T-helper 17 cell (primary cell): Measurements from ENCODE around the gene RPGRIP1. TPM values are rescaled to one million over a fixed set of nuclear protein-coding genes. Genes with fewer than 3 reads are reported as not detected.
"Not testable (repeated sequence)": the region's sequence is repeated elsewhere in the genome, so short reads cannot be mapped to it uniquely, and the experiment has no call there.

Source experiments
- ATAC-seq: fragments of 150-1000 bp; cut with Tn5 transposase; 2 replicates; pipeline ENCODE4 v1.10.0; 2021; ENCODE audit warnings: mild to moderate bottlenecking, moderate library complexity
- DNase-seq, 3 donors: peaks; one replicate each; pipeline versions ENCODE4 v3.0.0 to v3.0.0-alpha.2; 2020 to 2021
- H3K9me3 ChIP-seq: one replicate; pipeline ENCODE4 v1.7.0; 2013; ENCODE audit warnings: low read length, mild to moderate bottlenecking; ENCODE audit not compliant: control insufficient read depth, poor library complexity, severe bottlenecking
- H3K27ac Mint-ChIP-seq: one replicate; pipeline ENCODE4 v1.8.0; 2022; ENCODE audit warnings: mild to moderate bottlenecking, moderate library complexity, mixed read lengths
- H3K27me3 Mint-ChIP-seq: one replicate; pipeline ENCODE4 v1.8.0; 2022; ENCODE audit warnings: mixed read lengths
- H3K36me3 Mint-ChIP-seq: one replicate; pipeline ENCODE4 v1.8.0; 2022; ENCODE audit warnings: low read depth, mixed read lengths
- H3K4me1 Mint-ChIP-seq: one replicate; pipeline ENCODE4 v1.8.0; 2022; ENCODE audit warnings: mild to moderate bottlenecking, mixed read lengths
- H3K4me3 Mint-ChIP-seq: one replicate; pipeline ENCODE4 v1.8.0; 2022; ENCODE audit warnings: mild to moderate bottlenecking, moderate library complexity, mixed read lengths
- total RNA-seq, 4 donors: library from RNA in 2 of 4; stranded (reverse) in 2 of 4; gene quantifications; one replicate each; pipeline ENCODE4 v1.2.3 and lab custom pipeline; 2022 to 2026

The RPGRIP1 gene
- total RNA-seq, 2 donors from 2014 or later = 0.94 TPM; not detected in 1

- Mint-ChIP-seq H3K36me3 (peaks cover 10% of the 10 kb centered on the region), H3K4me3 (peak overlapping the region; percentile 99), H3K27ac (peak overlapping the region; percentile 100), H3K4me1 (peaks cover 59% of the 10 kb centered on the region), H3K27me3 (no peaks in the 10 kb centered on the region)
- ATAC-seq (peak; percentile 71), DNase-seq (no peak)
- H3K9me3 ChIP-seq = no peaks in the 10 kb centered on the region
These were observed 15.7 kb upstream of the RPGRIP1 start for GRCh38 chr14:21264025-21264801.

GRCh38 chr14:21267431-21267845, 12.4 kb upstream of the RPGRIP1 start:
- no peak for ATAC-seq
- DNase-seq = no peak
- H3K27me3 Mint-ChIP-seq = no peaks in the 10 kb centered on the region
- H3K36me3 Mint-ChIP-seq = peaks cover 12% of the 10 kb centered on the region
- H3K4me3 Mint-ChIP-seq = peak overlapping the region; percentile 99
- peak overlapping the region; percentile 100 for H3K27ac Mint-ChIP-seq
- peaks cover 52% of the 10 kb centered on the region for H3K4me1 Mint-ChIP-seq
- no peaks in the 10 kb centered on the region for H3K9me3 ChIP-seq

GRCh38 chr14:21267886-21268616, 11.8 kb upstream of the RPGRIP1 start:
- Mint-ChIP-seq H3K27ac (peak overlapping the region; percentile 100), H3K36me3 (peaks cover 9% of the 10 kb centered on the region), H3K4me3 (peak overlapping the region; percentile 99), H3K27me3 (no peaks in the 10 kb centered on the region), H3K4me1 (peaks cover 46% of the 10 kb centered on the region)
- no peaks in the 10 kb centered on the region for H3K9me3 ChIP-seq
- DNase-seq (no peak), ATAC-seq (no peak)

DNA sequence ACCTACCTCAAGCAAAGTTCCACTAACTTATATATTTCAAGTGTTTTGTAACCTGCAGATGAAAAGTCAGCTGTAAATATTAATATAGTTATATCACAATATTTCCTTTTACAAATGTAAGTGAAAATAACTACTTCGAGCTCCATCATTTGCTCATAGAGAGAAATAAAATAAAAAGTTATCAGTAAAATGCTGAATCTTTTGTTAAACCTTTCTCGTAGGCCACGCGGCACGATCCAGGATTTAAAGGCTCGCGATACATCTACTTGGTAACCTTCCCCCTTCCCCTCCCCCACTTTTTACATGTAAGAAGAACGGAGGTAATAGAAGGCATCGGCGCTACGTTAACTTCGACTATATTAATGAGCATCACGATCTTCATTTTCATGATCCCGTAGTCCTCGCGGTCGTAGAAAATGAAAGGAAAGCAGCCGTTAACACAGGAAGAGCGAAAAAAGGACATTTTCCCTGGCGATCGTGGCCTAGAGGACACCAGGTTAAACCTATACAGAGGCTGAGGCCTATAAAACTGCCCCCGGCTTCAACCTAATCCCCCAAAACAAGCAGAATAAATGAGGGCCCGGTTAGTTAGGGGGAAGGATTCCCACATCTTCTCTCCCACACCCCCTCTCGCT, 11.1 kb upstream of the RPGRIP1 start:
- Mint-ChIP-seq H3K36me3 (peaks cover 9% of the 10 kb centered on the region), H3K27ac (peak overlapping the region; percentile 100), H3K4me1 (peaks cover 41% of the 10 kb centered on the region), H3K27me3 (no peaks in the 10 kb centered on the region), H3K4me3 (peak overlapping the region; percentile 99)
- ATAC-seq = no peak
- H3K9me3 ChIP-seq = no peaks in the 10 kb centered on the region
- no peak for DNase-seq

DNA sequence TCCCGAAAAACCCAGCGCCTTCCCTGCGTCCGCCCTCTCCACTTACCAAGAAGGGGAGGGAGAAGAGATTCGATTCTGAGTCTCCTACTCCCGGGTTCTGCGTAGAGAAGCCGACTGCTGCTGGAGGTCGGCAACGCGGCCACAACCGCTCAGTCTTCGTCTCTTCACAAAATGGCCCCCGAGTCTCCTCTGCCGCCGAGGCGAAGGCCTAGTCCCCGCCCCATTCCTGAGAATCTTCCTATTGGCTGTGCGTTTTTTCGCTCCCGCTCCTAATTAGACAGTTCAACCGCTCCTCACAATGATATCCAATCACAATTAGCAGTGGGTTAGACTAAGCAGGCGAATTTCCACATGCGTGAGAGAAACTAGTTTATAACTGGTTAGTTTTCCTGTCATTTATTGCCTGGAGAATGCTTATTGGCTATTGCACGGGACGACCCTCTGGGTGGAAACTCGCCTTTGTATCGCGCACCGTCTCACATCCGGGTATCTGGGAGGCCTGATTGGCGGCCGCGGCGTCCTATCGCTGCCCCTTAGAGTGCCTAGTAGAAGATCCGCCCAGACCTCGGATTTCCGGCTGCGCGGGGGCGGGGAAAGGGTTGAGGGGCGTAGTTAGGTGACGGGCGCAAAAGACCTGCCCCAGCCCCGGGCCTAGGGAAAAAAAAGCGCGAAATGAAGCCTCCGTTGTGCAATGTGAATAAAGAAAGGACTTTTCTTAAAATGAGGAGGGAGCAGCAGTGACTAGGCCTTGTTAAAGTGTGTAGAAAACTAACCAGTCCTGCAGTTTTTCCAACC, 10.4 kb upstream of the RPGRIP1 start, which contains the start of gene HNRNPC:
Gene HNRNPC, minus strand, starts transcription at position 191 of the 795 bp plus-strand sequence. CDS start 35,249 bp downstream, outside the sequence.
- H3K4me3 Mint-ChIP-seq = peak within 1 kb of the TSS; percentile 99
- H3K27me3 Mint-ChIP-seq = no peaks in the 10 kb centered on the region
- H3K27ac Mint-ChIP-seq = peak within 1 kb of the TSS; percentile 100
- DNase-seq (peak; percentile 99 to 100 (median 100)), ATAC-seq (peak; percentile 89)
- H3K4me1 Mint-ChIP-seq = peaks cover 36% of the 10 kb centered on the region
- peaks cover 9% of the 10 kb centered on the region for H3K36me3 Mint-ChIP-seq
- no peaks in the 10 kb centered on the region for H3K9me3 ChIP-seq

- Mint-ChIP-seq H3K4me1 (peaks cover 16% of the 10 kb centered on the region), H3K27ac (peak overlapping the region; percentile 19)
- H3K9me3 ChIP-seq, H3K36me3 Mint-ChIP-seq, H3K4me3 Mint-ChIP-seq, DNase-seq, H3K27me3 Mint-ChIP-seq, ATAC-seq: not testable (repeated sequence)
These were observed 7.2 kb upstream of the RPGRIP1 start for GRCh38 chr14:21272661-21273060.

DNA sequence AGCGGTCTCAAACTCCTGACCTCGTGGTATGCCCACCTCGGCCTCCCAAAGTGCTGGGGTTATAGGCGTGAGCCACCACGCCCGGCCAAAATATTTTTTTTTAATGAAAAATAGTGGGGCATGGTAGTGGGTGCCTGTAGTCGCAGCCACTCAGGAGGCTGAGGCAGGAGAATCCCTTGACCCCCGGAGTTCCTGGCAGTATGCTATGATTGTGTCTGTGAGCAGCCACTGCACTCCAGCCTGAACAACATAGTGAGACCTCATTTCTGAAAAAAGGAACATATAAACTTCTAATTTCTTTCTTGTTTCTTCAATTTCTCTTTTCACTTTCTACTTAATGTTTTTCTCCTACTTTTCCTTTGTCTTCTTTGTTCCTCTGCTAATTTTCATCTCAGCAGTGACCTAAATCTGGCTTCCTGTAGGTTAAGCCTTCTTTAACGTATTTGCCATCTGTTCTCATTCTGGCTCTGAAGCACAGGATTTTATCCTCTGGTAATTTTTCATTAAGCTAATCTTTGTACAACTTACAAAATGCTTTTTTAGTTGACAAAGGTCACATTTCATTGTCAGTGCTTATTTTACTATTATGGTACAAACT, 4.5 kb upstream of the RPGRIP1 start:
- no peak for DNase-seq
- Mint-ChIP-seq H3K36me3 (no peaks in the 10 kb centered on the region), H3K27ac (peak overlapping the region; percentile 86), H3K4me1 (peaks cover 4% of the 10 kb centered on the region), H3K27me3 (no peaks in the 10 kb centered on the region), H3K4me3 (peak overlapping the region; percentile 67)
- no peaks in the 10 kb centered on the region for H3K9me3 ChIP-seq
- peak; percentile 46 for ATAC-seq

DNA sequence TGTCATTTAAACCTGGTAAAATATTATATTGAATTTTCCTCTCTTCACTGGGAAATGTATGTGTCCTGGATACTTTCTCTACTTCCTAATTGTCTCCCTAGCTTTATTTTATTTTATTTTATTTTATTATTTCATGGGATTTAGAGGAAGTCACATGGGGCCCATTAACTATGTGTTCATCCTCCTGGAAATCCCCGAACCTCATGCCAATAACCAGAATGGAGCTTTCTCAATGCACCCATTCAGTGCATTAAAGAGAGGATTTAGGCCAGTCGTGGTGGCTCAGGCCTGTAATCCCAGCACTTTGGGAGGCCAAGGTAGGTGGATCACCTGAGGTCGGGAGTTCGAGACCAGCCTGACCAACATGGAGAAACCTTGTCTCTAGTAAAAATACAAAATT, 1.3 kb upstream of the RPGRIP1 start:
- H3K27me3 Mint-ChIP-seq = no peaks in the 10 kb centered on the region
- ATAC-seq (no peak), DNase-seq (no peak)
- H3K4me3 Mint-ChIP-seq = no peak overlapping the region
- no peaks in the 10 kb centered on the region for H3K9me3 ChIP-seq
- peaks cover 4% of the 10 kb centered on the region for H3K4me1 Mint-ChIP-seq
- H3K27ac Mint-ChIP-seq = no peak overlapping the region
- H3K36me3 Mint-ChIP-seq = no peaks in the 10 kb centered on the region

GRCh38 chr14:21281917-21282316, 2.0 kb downstream of the RPGRIP1 start:
- H3K4me1 Mint-ChIP-seq, ATAC-seq, H3K4me3 Mint-ChIP-seq, H3K27ac Mint-ChIP-seq, DNase-seq, H3K9me3 ChIP-seq, H3K36me3 Mint-ChIP-seq: not testable (repeated sequence)
- H3K27me3 Mint-ChIP-seq = peaks cover 13% of the 10 kb centered on the region

- ATAC-seq, H3K4me3 Mint-ChIP-seq, H3K27ac Mint-ChIP-seq, H3K9me3 ChIP-seq, DNase-seq, H3K36me3 Mint-ChIP-seq, H3K4me1 Mint-ChIP-seq: not testable (repeated sequence)
- peaks cover 13% of the 10 kb centered on the region for H3K27me3 Mint-ChIP-seq
These were observed 6.6 kb downstream of the RPGRIP1 start for GRCh38 chr14:21286516-21286915.

- no peak overlapping the region for H3K4me3 Mint-ChIP-seq
- H3K27ac Mint-ChIP-seq = no peak overlapping the region
- no peaks in the 10 kb centered on the region for H3K9me3 ChIP-seq
- peaks cover 5% of the 10 kb centered on the region for H3K4me1 Mint-ChIP-seq
- peaks cover 6% of the 10 kb centered on the region for H3K36me3 Mint-ChIP-seq
- no peak for ATAC-seq
- no peak for DNase-seq
- peaks cover 13% of the 10 kb centered on the region for H3K27me3 Mint-ChIP-seq
These were observed 7.3 kb downstream of the RPGRIP1 start for GRCh38 chr14:21287168-21287567.

GRCh38 chr14:21294026-21294425, 14.1 kb downstream of the RPGRIP1 start:
- DNase-seq, H3K27ac Mint-ChIP-seq, H3K4me3 Mint-ChIP-seq, ATAC-seq, H3K36me3 Mint-ChIP-seq, H3K4me1 Mint-ChIP-seq, H3K9me3 ChIP-seq: not testable (repeated sequence)
- peaks cover 11% of the 10 kb centered on the region for H3K27me3 Mint-ChIP-seq
